Trophoblast cell (in vitro differentiated cells and primary cell): Measurements from ENCODE around the gene ACTR5. TPM values are rescaled to one million over a fixed set of nuclear protein-coding genes. Genes with fewer than 3 reads are reported as not detected.

Source experiments
- DNase-seq, 2 donors: peaks; one replicate each; pipeline ENCODE4 v3.0.0-alpha.2; 2016
- H2AFZ ChIP-seq: 2 replicates; pipeline ENCODE4 v1.6.1; 2013; ENCODE audit warnings: low read length, moderate library complexity, mild to moderate bottlenecking; ENCODE audit not compliant: insufficient read depth, poor library complexity
- H2AK5ac ChIP-seq: 2 replicates; pipeline ENCODE4 v1.6.1; 2013; ENCODE audit warnings: mild to moderate bottlenecking, low read length
- H2BK120ac ChIP-seq: 2 replicates; pipeline ENCODE4 v1.6.1; 2013; ENCODE audit warnings: low read length, mild to moderate bottlenecking, moderate library complexity; ENCODE audit not compliant: insufficient read depth, poor library complexity
- H2BK12ac ChIP-seq: 2 replicates; pipeline ENCODE4 v1.6.1; 2013; ENCODE audit warnings: mild to moderate bottlenecking, low read length, moderate library complexity
- H2BK5ac ChIP-seq: 2 replicates; pipeline ENCODE4 v1.6.1; 2013; ENCODE audit warnings: low read length, low read depth, moderate library complexity, mild to moderate bottlenecking; ENCODE audit not compliant: poor library complexity
- H3K14ac ChIP-seq: 2 replicates; pipeline ENCODE4 v1.6.1; 2013; ENCODE audit warnings: mild to moderate bottlenecking, low read length
- H3K18ac ChIP-seq: 2 replicates; pipeline ENCODE4 v1.6.1; 2013; ENCODE audit warnings: mild to moderate bottlenecking, low read length
- H3K23ac ChIP-seq: 2 replicates; pipeline ENCODE4 v1.6.1; 2013; ENCODE audit warnings: low read length
- H3K27ac ChIP-seq: 2 replicates; pipeline ENCODE4 v1.5.1; 2013; ENCODE audit warnings: low read depth, mild to moderate bottlenecking, inconsistent platforms, low read length, moderate library complexity
- H3K27me3 ChIP-seq: 2 replicates; pipeline ENCODE4 v1.6.1; 2013; ENCODE audit warnings: inconsistent platforms, mild to moderate bottlenecking, low read length, moderate library complexity; ENCODE audit not compliant: insufficient read depth
- H3K36me3 ChIP-seq, 2 experiments: 1 replicate in 1 of 2; 2 replicates in 1 of 2; pipeline ENCODE4 v1.6.1; 2013; ENCODE audit warnings: low read length in 2 of 2, mild to moderate bottlenecking in 2 of 2, moderate library complexity in 1 of 2; ENCODE audit not compliant: insufficient read depth in 2 of 2, control insufficient read depth in 1 of 2
- H3K4ac ChIP-seq: 2 replicates; pipeline ENCODE4 v1.6.1; 2013; ENCODE audit warnings: low read depth, mild to moderate bottlenecking, low read length, moderate library complexity
- H3K4me1 ChIP-seq, 2 experiments: 1 replicate in 1 of 2; 2 replicates in 1 of 2; pipeline ENCODE4 v1.6.1; 2013; ENCODE audit warnings: low read length in 2 of 2, mild to moderate bottlenecking in 2 of 2, moderate library complexity in 1 of 2; ENCODE audit not compliant: insufficient read depth in 2 of 2, control insufficient read depth in 1 of 2
- H3K4me2 ChIP-seq: 2 replicates; pipeline ENCODE4 v1.6.1; 2013; ENCODE audit warnings: inconsistent platforms, mild to moderate bottlenecking, low read length, moderate library complexity
- H3K4me3 ChIP-seq: 2 replicates; pipeline ENCODE4 v1.5.1; 2013; ENCODE audit warnings: mild to moderate bottlenecking, low read depth, low read length, inconsistent platforms
- H3K79me1 ChIP-seq: one replicate; pipeline ENCODE4 v1.6.1; 2013; ENCODE audit warnings: low read length
- H3K79me2 ChIP-seq: 2 replicates; pipeline ENCODE4 v1.6.1; 2013; ENCODE audit warnings: low read length, mild to moderate bottlenecking; ENCODE audit not compliant: control insufficient read depth, insufficient read depth, poor library complexity
- H3K9ac ChIP-seq: 2 replicates; pipeline ENCODE4 v1.6.1; 2013; ENCODE audit warnings: mild to moderate bottlenecking, low read length
- H3K9me3 ChIP-seq: 2 replicates; pipeline ENCODE4 v1.6.1; 2013; ENCODE audit warnings: low read depth, mild to moderate bottlenecking, control low read depth, inconsistent platforms, low read length; ENCODE audit not compliant: insufficient read depth
- H4K12ac ChIP-seq: 2 replicates; pipeline ENCODE4 v1.6.1; 2013; ENCODE audit warnings: low read depth, mild to moderate bottlenecking, low read length, moderate library complexity
- H4K8ac ChIP-seq: 2 replicates; pipeline ENCODE4 v1.6.1; 2013; ENCODE audit warnings: low read depth, mild to moderate bottlenecking, low read length, moderate library complexity
- H4K91ac ChIP-seq: one replicate; pipeline ENCODE4 v1.6.1; 2013; ENCODE audit warnings: low read depth, mild to moderate bottlenecking, low read length, moderate library complexity
- WGBS: extraction: QIAGEN DNeasy Blood & Tissue Kit; methylation state at CpG from one replicate; pipeline ENCODE4 v1.1.7; 2013; ENCODE audit warnings: missing lambda C conversion rate; ENCODE audit not compliant: insufficient read length, insufficient coverage; ENCODE audit errors: extremely low coverage; 5-methylcytosine and 5-hydroxymethylcytosine counted together
- polyA plus RNA-seq: library from polyadenylated mRNA; stranded (reverse); fragments of 200-250 nt; gene quantifications from 2 replicates; pipeline ENCODE4 v1.2.3, GENCODE V29; 2013

The ACTR5 gene
- polyA plus RNA-seq = 4.7 and 4.8 TPM in 2 replicates

GRCh38 chr20:38748097-38748860, at the start of gene ACTR5:
ACTR5 (plus strand) TSS chr20:38748460; CDS start chr20:38748479, 19 bp downstream.
- Histone ChIP-seq H4K91ac (peak within 1 kb of the TSS; percentile 70), H2BK12ac (no peak within 1 kb of the TSS), H3K4me2 (peak within 1 kb of the TSS; percentile 69), H3K36me3 (peaks cover 0 to 2% of the 10 kb centered on the region in 2 experiments), H3K4ac (peak within 1 kb of the TSS; percentile 8), H4K12ac (peak within 1 kb of the TSS; percentile 62), H3K27ac (peak within 1 kb of the TSS; percentile 57), H3K79me1 (peaks cover 7% of the 10 kb centered on the region), H2BK120ac (peak within 1 kb of the TSS; percentile 35), H3K23ac (no peak within 1 kb of the TSS), H3K4me3 (peak within 1 kb of the TSS; percentile 92), H3K27me3 (no peaks in the 10 kb centered on the region), H2AFZ (peak within 1 kb of the TSS; percentile 58), H3K14ac (peak within 1 kb of the TSS; percentile 81), H2BK5ac (peak within 1 kb of the TSS; percentile 89), H3K79me2 (peaks cover 3% of the 10 kb centered on the region), H4K8ac (peak within 1 kb of the TSS; percentile 80), H2AK5ac (no peak within 1 kb of the TSS), H3K9me3 (peaks cover 1% of the 10 kb centered on the region), H3K9ac (peak within 1 kb of the TSS; percentile 57), H3K4me1 (peaks cover 3 to 7% of the 10 kb centered on the region in 2 experiments), H3K18ac (peak within 1 kb of the TSS; percentile 25)
- WGBS = no CpG with 5 or more reads among the region's 84 CpGs
- peak; percentile 89 to 96 for DNase-seq

- H2AK5ac ChIP-seq = no peak overlapping the region
- no peak overlapping the region for H4K8ac ChIP-seq
- no peak overlapping the region for H2AFZ ChIP-seq
- no peak overlapping the region for H2BK5ac ChIP-seq
- no CpG with 5 or more reads among the region's 15 CpGs for WGBS
- no peak overlapping the region for H3K9ac ChIP-seq
- H3K18ac ChIP-seq = no peak overlapping the region
- H3K14ac ChIP-seq = no peak overlapping the region
- peaks cover 6% of the 10 kb centered on the region for H3K9me3 ChIP-seq
- no peaks in the 10 kb centered on the region for H3K79me2 ChIP-seq
- H3K4me3 ChIP-seq = no peak overlapping the region
- no peak overlapping the region for H3K23ac ChIP-seq
- no peaks in the 10 kb centered on the region for H3K27me3 ChIP-seq
- no peak overlapping the region for H3K4me2 ChIP-seq
- DNase-seq = no peak
- H2BK12ac ChIP-seq = no peak overlapping the region
- no peaks in the 10 kb centered on the region for H3K4me1 ChIP-seq
- H3K36me3 ChIP-seq = no peaks in the 10 kb centered on the region
- no peak overlapping the region for H2BK120ac ChIP-seq
- no peak overlapping the region for H4K12ac ChIP-seq
- no peak overlapping the region for H3K27ac ChIP-seq
- no peaks in the 10 kb centered on the region for H3K79me1 ChIP-seq
- no peak overlapping the region for H4K91ac ChIP-seq
- no peak overlapping the region for H3K4ac ChIP-seq
Measured at GRCh38 chr20:38698541-38698940, 49.7 kb upstream of the ACTR5 start.

GRCh38 chr20:38700141-38700540, 48.1 kb upstream of the ACTR5 start:
- no CpG with 5 or more reads among the region's 4 CpGs for WGBS
- Histone ChIP-seq H3K9ac (no peak overlapping the region), H3K14ac (no peak overlapping the region), H3K36me3 (no peaks in the 10 kb centered on the region), H2BK5ac (no peak overlapping the region), H2BK12ac (no peak overlapping the region), H2AK5ac (no peak overlapping the region), H3K4ac (no peak overlapping the region), H3K9me3 (peaks cover 8% of the 10 kb centered on the region), H3K27ac (no peak overlapping the region), H3K79me1 (no peaks in the 10 kb centered on the region), H4K8ac (no peak overlapping the region), H3K27me3 (no peaks in the 10 kb centered on the region), H2AFZ (no peak overlapping the region), H3K4me3 (no peak overlapping the region), H4K91ac (no peak overlapping the region), H4K12ac (no peak overlapping the region), H3K23ac (no peak overlapping the region), H3K4me2 (no peak overlapping the region), H3K79me2 (no peaks in the 10 kb centered on the region), H3K4me1 (no peaks in the 10 kb centered on the region), H3K18ac (no peak overlapping the region), H2BK120ac (no peak overlapping the region)
- no peak for DNase-seq

GRCh38 chr20:38700926-38701325, 47.3 kb upstream of the ACTR5 start:
- H2AK5ac ChIP-seq = no peak overlapping the region
- H3K4me2 ChIP-seq = no peak overlapping the region
- H3K4ac ChIP-seq = no peak overlapping the region
- no peak overlapping the region for H2AFZ ChIP-seq
- no peaks in the 10 kb centered on the region for H3K79me1 ChIP-seq
- H3K36me3 ChIP-seq = no peaks in the 10 kb centered on the region
- H3K14ac ChIP-seq = no peak overlapping the region
- no peak overlapping the region for H3K9ac ChIP-seq
- no peak overlapping the region for H3K4me3 ChIP-seq
- H3K27ac ChIP-seq = no peak overlapping the region
- H3K79me2 ChIP-seq = no peaks in the 10 kb centered on the region
- H2BK120ac ChIP-seq = no peak overlapping the region
- no peak overlapping the region for H4K8ac ChIP-seq
- H3K23ac ChIP-seq = no peak overlapping the region
- no peaks in the 10 kb centered on the region for H3K27me3 ChIP-seq
- H2BK5ac ChIP-seq = no peak overlapping the region
- H3K4me1 ChIP-seq = no peaks in the 10 kb centered on the region
- no peak overlapping the region for H3K18ac ChIP-seq
- no peak overlapping the region for H4K91ac ChIP-seq
- no CpG with 5 or more reads among the region's 3 CpGs for WGBS
- H4K12ac ChIP-seq = no peak overlapping the region
- no peak for DNase-seq
- H3K9me3 ChIP-seq = peaks cover 8% of the 10 kb centered on the region
- no peak overlapping the region for H2BK12ac ChIP-seq
